GM12878 (cell line): ENCODE results near the gene UGT1A6.

Experiments
- CEBPB ChIP-seq, 2 experiments: fragments of 150-350 bp in 1 of 2; IDR thresholded peaks; 2 replicates each; pipeline ENCODE4 v1.6.1; 2012 to 2014; ENCODE audit warnings: low read depth in 2 of 2, low read length in 2 of 2, borderline replicate concordance in 1 of 2, inconsistent platforms in 1 of 2
- EP300 ChIP-seq, 2 experiments: fragments of 150-350 bp in 1 of 2; IDR thresholded peaks; 2 replicates each; pipeline ENCODE4 v1.6.1; 2011 to 2012; ENCODE audit warnings: low read depth in 2 of 2, low read length in 2 of 2, borderline replicate concordance in 1 of 2, improper control_type of control experiment in 1 of 2, inconsistent platforms in 1 of 2; ENCODE audit not compliant: control insufficient read depth in 1 of 2
- EZH2 ChIP-seq: IDR thresholded peaks from 2 replicates; pipeline ENCODE4 v1.6.1; 2012; ENCODE audit warnings: low read depth, mild to moderate bottlenecking, control low read depth, inconsistent platforms, low read length, borderline replicate concordance; ENCODE audit not compliant: control insufficient read depth
- PAX5 ChIP-seq: IDR thresholded peaks from 2 replicates; pipeline ENCODE4 v1.6.1; 2011; ENCODE audit warnings: low read depth, low read length, borderline replicate concordance
- POLR2A ChIP-seq: IDR thresholded peaks from 2 replicates; pipeline ENCODE4 v1.6.1; 2011; ENCODE audit warnings: low read depth, mild to moderate bottlenecking, low read length

DNA sequence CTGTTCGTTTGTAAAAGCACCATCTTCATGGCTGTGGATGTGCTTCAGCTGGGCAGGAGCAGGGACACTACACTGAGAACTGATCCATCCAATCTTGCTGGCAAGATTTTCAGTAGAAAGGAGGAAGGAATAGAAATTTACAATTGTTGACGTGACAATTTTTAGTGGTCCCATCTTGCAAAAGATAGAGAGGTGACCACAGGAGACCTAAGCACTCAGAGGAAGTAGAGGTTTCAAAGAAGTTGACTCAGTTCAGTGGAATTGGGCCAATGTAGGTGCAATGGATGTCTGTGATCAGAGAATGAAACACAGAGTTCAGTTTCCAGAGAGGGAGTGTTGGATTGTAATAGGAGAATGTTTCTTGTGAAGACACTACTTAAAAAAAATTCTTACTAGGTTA, 21.4 kb downstream of the UGT1A6 start:
- TF ChIP-seq EZH2 (no peak), CEBPB (IDR thresholded peaks at IDR 0.05; ENCODE audit: borderline replicate concordance in 1 of 2, low read depth in 2 of 2, low read length in 2 of 2) (no peak), EP300 (IDR thresholded peaks at IDR 0.05; ENCODE audit: borderline replicate concordance in 1 of 2, control insufficient read depth in 1 of 2, low read depth in 2 of 2, low read length in 2 of 2) (no peak), POLR2A (no peak), PAX5 (no peak)
